Astrocyte (in vitro differentiated cells and primary cell): Measurements from ENCODE around the gene MYRIP.
"Not testable (repeated sequence)": the region's sequence is repeated elsewhere in the genome, so short reads cannot be mapped to it uniquely, and the experiment has no call there.

Source experiments
- CTCF ChIP-seq: IDR thresholded peaks from 2 replicates; pipeline ENCODE4 v1.5.1; 2011; ENCODE audit warnings: low read depth, mild to moderate bottlenecking, inconsistent platforms, low read length, moderate library complexity; ENCODE audit not compliant: insufficient read depth
- EZH2 ChIP-seq: IDR thresholded peaks from 2 replicates; pipeline ENCODE4 v1.6.1; 2012; ENCODE audit warnings: mild to moderate bottlenecking, low read length, inconsistent platforms; ENCODE audit not compliant: insufficient read depth

- TF ChIP-seq CTCF, EZH2: not testable (repeated sequence)
Observed at GRCh38 chr3:39802486-39802885, 6.9 kb upstream of the MYRIP start.
